KOPT-K1 (cell line): ENCODE measurements around the gene BICC1.

ENCODE experiments used
- H3K27ac ChIP-seq: fragments of 200-600 bp; sonication (generic); 2 replicates; pipeline ENCODE4 v1.5.1; 2016; ENCODE audit warnings: antibody characterized with exemption, mild to moderate bottlenecking, low read depth, low read length; ENCODE audit not compliant: poor library complexity, severe bottlenecking
- H3K36me3 ChIP-seq: fragments of 200-600 bp; sonication (generic); 2 replicates; pipeline ENCODE4 v1.5.1; 2017; ENCODE audit warnings: antibody characterized with exemption, mild to moderate bottlenecking, low read length, moderate library complexity; ENCODE audit not compliant: insufficient read depth
- H3K9me3 ChIP-seq: fragments of 200-600 bp; sonication (generic); 2 replicates; pipeline ENCODE4 v1.5.1; 2017; ENCODE audit warnings: antibody characterized with exemption, low read length, mild to moderate bottlenecking; ENCODE audit not compliant: insufficient read depth, poor library complexity, severe bottlenecking

Gene BICC1

GRCh38 chr10:58780476-58780875 is 267.8 kb downstream of the BICC1 start:
- Histone ChIP-seq H3K36me3 (no peaks in the 10 kb centered on the region), H3K27ac (no peak overlapping the region), H3K9me3 (no peaks in the 10 kb centered on the region)

GRCh38 chr10:58781873-58782488 is 269.3 kb downstream of the BICC1 start:
- no peaks in the 10 kb centered on the region for H3K36me3 ChIP-seq
- H3K27ac ChIP-seq: no peak overlapping the region
- H3K9me3 ChIP-seq: no peaks in the 10 kb centered on the region

- no peak overlapping the region for H3K27ac ChIP-seq
- no peaks in the 10 kb centered on the region for H3K9me3 ChIP-seq
- H3K36me3 ChIP-seq: no peaks in the 10 kb centered on the region
Observed at GRCh38 chr10:58782876-58783851, 270.5 kb downstream of the BICC1 start.

DNA sequence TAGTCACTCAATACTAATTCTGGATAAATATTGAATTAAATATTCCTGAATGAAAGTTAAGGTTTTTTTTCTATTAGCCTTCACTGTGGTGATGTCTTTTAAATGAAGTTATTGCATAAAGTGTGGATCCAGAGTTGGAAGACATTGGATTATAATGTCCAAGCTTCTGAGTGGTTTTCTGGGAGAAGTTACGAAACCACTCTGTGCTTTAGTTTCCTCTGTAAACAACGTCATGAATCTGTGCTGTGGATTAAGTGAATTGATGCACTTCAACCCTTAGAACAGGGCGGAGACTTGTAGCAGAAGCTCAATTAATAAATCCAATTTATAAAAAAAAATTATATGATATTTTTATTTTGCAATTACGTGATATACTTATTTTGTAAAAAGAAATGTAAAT is 271.7 kb downstream of the BICC1 start:
- Histone ChIP-seq H3K27ac (no peak overlapping the region), H3K36me3 (no peaks in the 10 kb centered on the region), H3K9me3 (no peaks in the 10 kb centered on the region)

DNA sequence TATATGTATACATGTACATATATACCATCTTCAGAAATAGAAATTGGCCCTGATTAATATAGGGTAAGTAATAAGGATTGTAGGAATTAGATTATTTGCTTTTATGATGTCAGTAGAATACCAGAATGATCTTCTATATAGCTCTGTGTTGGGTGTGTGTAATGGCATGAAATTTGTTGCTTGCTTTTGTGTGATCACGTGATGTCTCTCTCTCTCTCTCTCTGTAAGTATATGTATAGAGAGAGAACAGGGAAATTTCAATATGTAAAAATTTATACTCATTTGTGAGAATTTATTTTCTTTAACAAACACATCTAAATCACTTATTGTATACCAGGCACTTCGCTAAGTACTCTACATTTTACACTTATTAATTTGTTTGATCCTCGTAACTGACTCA is 272.7 kb downstream of the BICC1 start:
- H3K27ac ChIP-seq: no peak overlapping the region
- no peaks in the 10 kb centered on the region for H3K36me3 ChIP-seq
- no peaks in the 10 kb centered on the region for H3K9me3 ChIP-seq

DNA sequence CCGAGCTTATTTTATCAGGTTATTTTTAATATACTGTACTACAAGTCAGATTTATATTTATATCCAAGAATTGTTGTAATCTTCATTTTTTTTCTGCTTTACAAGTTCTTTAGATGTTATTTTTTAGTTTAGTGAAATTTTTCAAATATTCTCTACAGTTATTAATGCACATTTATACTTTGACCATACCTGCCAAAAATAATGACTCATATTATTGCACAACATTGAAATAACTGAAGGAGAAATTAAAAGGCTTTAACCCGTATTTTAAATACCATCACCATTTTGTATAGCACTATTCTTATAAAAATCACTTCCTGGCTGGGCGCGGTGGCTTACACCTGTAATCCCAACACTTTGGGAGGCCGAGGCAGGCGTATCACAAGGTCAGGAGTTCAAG is 278.5 kb downstream of the BICC1 start:
- Histone ChIP-seq H3K36me3 (no peaks in the 10 kb centered on the region), H3K27ac (no peak overlapping the region), H3K9me3 (no peaks in the 10 kb centered on the region)

DNA sequence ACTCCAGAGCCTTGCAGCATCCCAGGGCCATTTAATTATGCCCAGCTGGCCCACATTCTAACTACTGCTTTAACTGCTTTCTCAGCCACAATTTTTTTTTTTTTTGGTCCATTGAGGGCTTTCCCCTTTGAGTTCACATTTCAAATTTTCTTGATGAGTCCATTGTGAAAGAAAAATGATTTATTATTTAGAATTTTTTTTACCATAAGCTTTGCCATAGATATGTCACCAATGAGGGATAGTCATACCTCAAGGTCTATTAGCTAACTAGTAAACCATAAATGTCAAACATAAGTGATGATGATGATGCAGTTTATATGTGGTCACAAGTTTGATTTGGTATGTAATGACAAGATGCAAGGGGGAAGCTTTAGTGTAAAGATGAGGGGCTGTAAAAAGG is 282.9 kb downstream of the BICC1 start:
- H3K27ac ChIP-seq: no peak overlapping the region
- no peaks in the 10 kb centered on the region for H3K9me3 ChIP-seq
- H3K36me3 ChIP-seq: no peaks in the 10 kb centered on the region

GRCh38 chr10:58796242-58796641 is 283.6 kb downstream of the BICC1 start:
- no peaks in the 10 kb centered on the region for H3K9me3 ChIP-seq
- no peak overlapping the region for H3K27ac ChIP-seq
- H3K36me3 ChIP-seq: no peaks in the 10 kb centered on the region

- Histone ChIP-seq H3K9me3 (no peaks in the 10 kb centered on the region), H3K27ac (no peak overlapping the region), H3K36me3 (no peaks in the 10 kb centered on the region)
Observed at GRCh38 chr10:58796824-58797223, 284.2 kb downstream of the BICC1 start.

- no peak overlapping the region for H3K27ac ChIP-seq
- no peaks in the 10 kb centered on the region for H3K36me3 ChIP-seq
- no peaks in the 10 kb centered on the region for H3K9me3 ChIP-seq
Observed at GRCh38 chr10:58797356-58797755, 284.7 kb downstream of the BICC1 start.

DNA sequence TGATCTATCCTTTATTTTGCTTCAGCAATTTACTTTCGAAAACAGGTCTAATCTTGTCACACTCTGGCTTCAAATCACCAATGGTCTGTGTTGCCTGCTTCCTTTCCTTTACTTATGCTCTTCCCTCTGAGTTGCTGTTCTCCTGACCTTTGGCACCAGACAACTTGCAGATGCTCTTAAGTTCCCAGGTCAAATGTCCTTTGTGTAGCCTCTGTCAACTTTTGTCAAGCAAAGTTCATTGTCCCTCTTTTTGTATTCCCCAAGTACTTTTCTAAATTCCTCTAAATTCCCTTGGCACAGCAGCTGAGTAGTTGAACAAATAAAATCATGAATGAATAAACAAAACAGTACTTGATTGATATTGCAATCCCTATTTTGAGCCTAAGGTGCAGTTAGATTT is 289.4 kb downstream of the BICC1 start:
- H3K27ac ChIP-seq: no peak overlapping the region
- H3K9me3 ChIP-seq: no peaks in the 10 kb centered on the region
- no peaks in the 10 kb centered on the region for H3K36me3 ChIP-seq

DNA sequence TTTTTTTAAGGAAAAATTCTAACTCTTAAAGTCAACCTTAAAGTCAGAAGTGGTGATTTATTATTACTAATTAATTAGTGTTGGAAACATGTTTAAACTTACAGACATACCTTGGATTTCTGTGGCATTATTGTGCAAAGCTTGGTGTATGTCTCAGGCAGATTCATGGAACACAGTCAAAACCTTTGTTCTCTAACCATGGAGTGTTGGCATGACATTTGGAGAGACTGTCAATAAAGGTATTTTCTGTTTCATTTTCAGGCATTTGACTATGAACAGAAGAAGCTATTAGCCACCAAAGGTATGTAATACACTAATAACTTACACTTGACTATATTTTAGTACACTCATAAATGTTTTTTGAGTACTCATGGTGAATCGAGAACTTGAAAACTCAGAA is 293.7 kb downstream of the BICC1 start:
- Histone ChIP-seq H3K27ac (no peak overlapping the region), H3K36me3 (no peaks in the 10 kb centered on the region), H3K9me3 (no peaks in the 10 kb centered on the region)

- Histone ChIP-seq H3K36me3 (no peaks in the 10 kb centered on the region), H3K27ac (no peak overlapping the region), H3K9me3 (no peaks in the 10 kb centered on the region)
Observed at GRCh38 chr10:58806970-58807628, 294.4 kb downstream of the BICC1 start.

- no peak overlapping the region for H3K27ac ChIP-seq
- H3K36me3 ChIP-seq: no peaks in the 10 kb centered on the region
Observed at GRCh38 chr10:58807629-58808022, 295.0 kb downstream of the BICC1 start.

DNA sequence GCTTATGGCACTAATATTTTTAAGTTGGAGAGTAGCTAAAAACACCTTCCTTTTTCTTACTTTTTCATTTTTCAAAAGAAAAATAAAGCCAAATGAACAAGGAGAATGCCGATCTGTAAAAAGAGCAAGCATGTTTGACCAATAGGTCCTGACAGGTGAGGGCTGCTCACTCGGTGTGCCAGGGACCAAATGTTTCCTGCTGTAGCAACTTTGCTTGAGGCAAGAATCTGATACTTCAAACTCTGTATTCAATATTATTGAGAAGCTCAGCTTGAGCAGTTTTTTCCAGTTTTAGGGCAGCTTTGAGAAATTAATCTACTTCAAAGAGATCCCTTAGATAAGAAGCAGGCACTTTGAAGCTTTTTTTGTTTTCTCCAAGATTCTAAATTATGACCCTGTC is 298.1 kb downstream of the BICC1 start:
- H3K36me3 ChIP-seq: no peaks in the 10 kb centered on the region
- H3K27ac ChIP-seq: no peak overlapping the region
- no peaks in the 10 kb centered on the region for H3K9me3 ChIP-seq

More at GRCh38 chr10:58807629-58808022, 295.0 kb downstream of the BICC1 start:
- no peaks in the 10 kb centered on the region for H3K9me3 ChIP-seq
